ENCODE results near the gene SOX9.

DNA sequence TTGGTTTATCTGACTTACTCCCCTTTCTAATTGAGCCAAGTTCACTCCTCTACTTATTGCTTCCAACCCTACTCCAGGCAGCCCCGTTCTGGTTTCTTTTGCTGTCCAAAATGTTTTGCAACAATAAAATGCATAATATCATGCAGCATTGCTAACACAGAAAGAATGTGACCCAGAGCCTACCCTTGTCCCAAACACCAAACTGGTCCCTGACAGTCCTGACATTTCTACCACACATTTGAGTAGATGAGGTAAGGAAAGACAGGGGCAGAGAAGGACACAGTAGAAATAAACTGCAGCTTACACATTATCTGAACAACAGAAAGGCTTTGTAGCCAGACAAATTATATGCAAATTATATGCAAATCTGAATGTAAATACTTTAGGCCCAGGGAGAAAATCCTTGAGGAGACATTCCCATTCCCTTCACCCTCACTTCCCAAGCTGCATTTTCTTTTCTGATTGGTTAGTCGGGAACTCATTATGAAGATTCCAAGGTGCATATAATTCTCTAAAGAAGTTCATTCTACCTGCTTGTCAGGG lies 31.6 kb downstream of the SOX9 start:
- TF ChIP-seq, protein P1, sequence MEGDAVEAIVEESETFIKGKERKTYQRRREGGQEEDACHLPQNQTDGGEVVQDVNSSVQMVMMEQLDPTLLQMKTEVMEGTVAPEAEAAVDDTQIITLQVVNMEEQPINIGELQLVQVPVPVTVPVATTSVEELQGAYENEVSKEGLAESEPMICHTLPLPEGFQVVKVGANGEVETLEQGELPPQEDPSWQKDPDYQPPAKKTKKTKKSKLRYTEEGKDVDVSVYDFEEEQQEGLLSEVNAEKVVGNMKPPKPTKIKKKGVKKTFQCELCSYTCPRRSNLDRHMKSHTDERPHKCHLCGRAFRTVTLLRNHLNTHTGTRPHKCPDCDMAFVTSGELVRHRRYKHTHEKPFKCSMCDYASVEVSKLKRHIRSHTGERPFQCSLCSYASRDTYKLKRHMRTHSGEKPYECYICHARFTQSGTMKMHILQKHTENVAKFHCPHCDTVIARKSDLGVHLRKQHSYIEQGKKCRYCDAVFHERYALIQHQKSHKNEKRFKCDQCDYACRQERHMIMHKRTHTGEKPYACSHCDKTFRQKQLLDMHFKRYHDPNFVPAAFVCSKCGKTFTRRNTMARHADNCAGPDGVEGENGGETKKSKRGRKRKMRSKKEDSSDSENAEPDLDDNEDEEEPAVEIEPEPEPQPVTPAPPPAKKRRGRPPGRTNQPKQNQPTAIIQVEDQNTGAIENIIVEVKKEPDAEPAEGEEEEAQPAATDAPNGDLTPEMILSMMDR (conservative IDR thresholded peaks at IDR 0.05 in 1 of 2, IDR thresholded peaks at IDR 0.05 in 1 of 2; ENCODE audit: extremely low read depth in 1 of 2, insufficient read depth in 1 of 2, low read depth in 1 of 2, low read length in 2 of 2) = no peak
- TF ChIP-seq EZH2 (IDR thresholded peaks at IDR 0.05; ENCODE audit: borderline replicate concordance, low read length) = no peak
